PC-3 (cell line): ENCODE measurements around the gene EMID1. TPM values are rescaled to one million over a fixed set of nuclear protein-coding genes. Genes with fewer than 3 reads are reported as not detected.

Experiments used
- ATAC-seq: fragments of 200-7000 bp; cut with Tn5 transposase; 2 replicates; pipeline ENCODE4 v1.9.1; 2020; ENCODE audit warnings: mild to moderate bottlenecking, moderate library complexity
- BruUV-seq: library from RNA; stranded (reverse); fragments of 400-500 nt; replicated peaks from 2 replicates; lab custom pipeline; 2021; lab: Mats Ljungman, UMichigan
- CTCF ChIA-PET: fragments of 300-600 bp; sonication (Branson Sonifier 250); formaldehyde crosslinking; loops from one replicate; lab custom pipeline; 2022; ENCODE audit warnings: antibody characterized with exemption; lab: Charles Lee
- POLR2A ChIA-PET: fragments of 300-600 bp; sonication (Branson Sonifier 250); formaldehyde crosslinking; loops from one replicate; lab custom pipeline; 2022; ENCODE audit warnings: antibody characterized with exemption; ENCODE audit not compliant: unreplicated experiment; lab: Charles Lee
- DNase-seq: peaks from one replicate; pipeline ENCODE4 v3.0.0-alpha.2; 2015
- H2AFZ ChIP-seq: fragments of 300-600 bp; sonication (generic); 2 replicates; pipeline ENCODE4 v1.6.0; 2016; ENCODE audit warnings: antibody characterized with exemption, low read length
- H3F3A ChIP-seq: fragments of 300-600 bp; sonication (generic); one replicate; pipeline ENCODE4 v1.6.0; 2017; ENCODE audit warnings: antibody characterized with exemption, low read length, control low read depth, mild to moderate bottlenecking; ENCODE audit not compliant: unreplicated experiment
- H3K27ac ChIP-seq: fragments of 300-600 bp; sonication (generic); 2 replicates; pipeline ENCODE4 v1.5.1; 2016; ENCODE audit warnings: mild to moderate bottlenecking, low read length
- H3K27me3 ChIP-seq: fragments of 300-600 bp; sonication (generic); 2 replicates; pipeline ENCODE4 v1.6.1; 2016; ENCODE audit warnings: low read length, mixed read lengths
- H3K36me3 ChIP-seq: fragments of 300-600 bp; sonication (generic); 2 replicates; pipeline ENCODE4 v1.6.1; 2016; ENCODE audit warnings: low read depth, mixed run types, low read length, mixed read lengths
- H3K4me1 ChIP-seq: fragments of 300-600 bp; sonication (generic); 2 replicates; pipeline ENCODE4 v1.5.1; 2016; ENCODE audit warnings: low read length; ENCODE audit not compliant: insufficient read depth
- H3K4me2 ChIP-seq: fragments of 300-600 bp; sonication (generic); 2 replicates; pipeline ENCODE4 v1.6.0; 2016; ENCODE audit warnings: low read length
- H3K4me3 ChIP-seq: fragments of 300-600 bp; sonication (generic); 2 replicates; pipeline ENCODE4 v1.5.1; 2016; ENCODE audit warnings: mild to moderate bottlenecking, low read length, mixed read lengths
- H3K79me2 ChIP-seq: fragments of 300-600 bp; sonication (generic); 2 replicates; pipeline ENCODE4 v1.6.1; 2017; ENCODE audit warnings: low read length, mixed read lengths
- H3K9ac ChIP-seq: fragments of 300-600 bp; sonication (generic); 2 replicates; pipeline ENCODE4 v1.6.0; 2016; ENCODE audit warnings: mild to moderate bottlenecking, low read length
- H3K9me2 ChIP-seq: fragments of 300-600 bp; sonication (generic); replicated peaks from 2 replicates; pipeline ENCODE4 v1.6.1; 2016; ENCODE audit warnings: mixed run types, low read length, mixed read lengths
- H3K9me3 ChIP-seq: fragments of 300-600 bp; sonication (generic); 2 replicates; pipeline ENCODE4 v1.6.1; 2016; ENCODE audit warnings: low read length, mixed read lengths
- H4K20me1 ChIP-seq: fragments of 300-600 bp; sonication (generic); 2 replicates; pipeline ENCODE4 v1.6.1; 2016; ENCODE audit warnings: low read length, mixed read lengths
- CTCF ChIP-seq: fragments of 300-600 bp; sonication (generic); conservative IDR thresholded peaks from 2 replicates; pipeline ENCODE4 v1.5.1; 2017; ENCODE audit warnings: antibody characterized with exemption, low read depth, mild to moderate bottlenecking, low read length
- EZH2 ChIP-seq: fragments of 300-600 bp; sonication (generic); IDR thresholded peaks from one replicate; pipeline ENCODE4 v1.6.1; 2017; ENCODE audit warnings: antibody characterized with exemption, mild to moderate bottlenecking, low read length; ENCODE audit not compliant: unreplicated experiment
- EZH2phosphoT487 ChIP-seq: fragments of 300-600 bp; sonication (generic); IDR thresholded peaks from 2 replicates; pipeline ENCODE4 v1.6.1; 2018; ENCODE audit warnings: mild to moderate bottlenecking, antibody characterized with exemption, low read length, borderline replicate concordance
- intact Hi-C: fragments of 100-400 bp; cut with micrococcal nuclease; formaldehyde crosslinking; loops from 2 replicates; pipeline ENCODE4 v1.9.0; 2023
- total RNA-seq: library from RNA; depleted of rRNA; stranded (reverse); fragments of >200 nt; gene quantifications from 2 replicates; pipeline ENCODE4 v1.2.3, GENCODE V29; 2014

The EMID1 gene
- total RNA-seq, 1 experiment from 2014 or later = 1.2 TPM

GRCh38 chr22:29163808-29164207 lies 41.9 kb upstream of the EMID1 start:
- H3K4me3 ChIP-seq = no peak overlapping the region
- BruUV-seq = no TSS peak
- TF ChIP-seq EZH2phosphoT487 (no peak), EZH2 (no peak), CTCF (no peak)
- ChIA-PET POLR2A (no interaction called here), CTCF (interaction anchor here (0.6 kb wide), 1 partner anchor 308 kb away, joined by 3 read pairs; no protein-coding TSS in a partner anchor)
- ATAC-seq (no peak), DNase-seq (no peak)
- no peaks in the 10 kb centered on the region for H3K79me2 ChIP-seq
- H3K27ac ChIP-seq = no peak overlapping the region
- no peaks in the 10 kb centered on the region for H3K9me3 ChIP-seq
- no peaks in the 10 kb centered on the region for H3K36me3 ChIP-seq
- H3K4me2 ChIP-seq = no peak overlapping the region
- no peaks in the 10 kb centered on the region for H3K9me2 ChIP-seq
- no peak overlapping the region for H2AFZ ChIP-seq
- H3K4me1 ChIP-seq = no peaks in the 10 kb centered on the region
- H3K9ac ChIP-seq = no peak overlapping the region
- intact Hi-C loops = no loop called here
- no peaks in the 10 kb centered on the region for H3K27me3 ChIP-seq
- H4K20me1 ChIP-seq = no peaks in the 10 kb centered on the region
- no peaks in the 10 kb centered on the region for H3F3A ChIP-seq

GRCh38 chr22:29165321-29166060 lies 40.2 kb upstream of the EMID1 start:
- ChIA-PET POLR2A (no interaction called here), CTCF (no interaction called here)
- no peak overlapping the region for H3K9ac ChIP-seq
- no peak for TF ChIP-seq EZH2
- TF ChIP-seq EZH2phosphoT487 = no peak
- no peak for TF ChIP-seq CTCF
- H3K36me3 ChIP-seq = no peaks in the 10 kb centered on the region
- H4K20me1 ChIP-seq = no peaks in the 10 kb centered on the region
- BruUV-seq = no TSS peak
- H3K4me2 ChIP-seq = no peak overlapping the region
- ATAC-seq (no peak), DNase-seq (no peak)
- H3F3A ChIP-seq = no peaks in the 10 kb centered on the region
- intact Hi-C loops = no loop called here
- no peak overlapping the region for H3K4me3 ChIP-seq
- H3K9me2 ChIP-seq = no peaks in the 10 kb centered on the region
- H3K4me1 ChIP-seq = no peaks in the 10 kb centered on the region
- H2AFZ ChIP-seq = no peak overlapping the region
- H3K9me3 ChIP-seq = no peaks in the 10 kb centered on the region
- no peak overlapping the region for H3K27ac ChIP-seq
- no peaks in the 10 kb centered on the region for H3K27me3 ChIP-seq
- no peaks in the 10 kb centered on the region for H3K79me2 ChIP-seq

- H3K36me3 ChIP-seq = no peaks in the 10 kb centered on the region
- no peaks in the 10 kb centered on the region for H3K27me3 ChIP-seq
- no peaks in the 10 kb centered on the region for H3F3A ChIP-seq
- H3K4me2 ChIP-seq = no peak overlapping the region
- ChIA-PET CTCF (no interaction called here), POLR2A (no interaction called here)
- no peak for ATAC-seq
- H3K79me2 ChIP-seq = no peaks in the 10 kb centered on the region
- no TSS peak for BruUV-seq
- TF ChIP-seq CTCF = no peak
- TF ChIP-seq EZH2phosphoT487 = no peak
- TF ChIP-seq EZH2 = no peak
- no peak for DNase-seq
- no peaks in the 10 kb centered on the region for H3K4me1 ChIP-seq
- H3K27ac ChIP-seq = no peak overlapping the region
- H3K9me2 ChIP-seq = no peaks in the 10 kb centered on the region
- intact Hi-C loops = no loop called here
- no peak overlapping the region for H3K4me3 ChIP-seq
- no peaks in the 10 kb centered on the region for H4K20me1 ChIP-seq
- no peaks in the 10 kb centered on the region for H3K9me3 ChIP-seq
- H2AFZ ChIP-seq = no peak overlapping the region
- no peak overlapping the region for H3K9ac ChIP-seq
Measured at GRCh38 chr22:29166180-29166579, 39.5 kb upstream of the EMID1 start.
